CD14-positive monocyte (primary cell): Measurements from ENCODE around the gene CA7. TPM values are rescaled to one million over a fixed set of nuclear protein-coding genes. Genes with fewer than 3 reads are reported as not detected.

Source experiments
- DNase-seq, 3 donors: peaks; one replicate each; pipeline ENCODE4 v3.0.0-alpha.2; 2011 to 2022
- H2AFZ ChIP-seq: 2 replicates; pipeline ENCODE4 v1.6.0; 2012; ENCODE audit warnings: mild to moderate bottlenecking, low read depth, low read length, inconsistent platforms; ENCODE audit not compliant: insufficient read depth, poor library complexity, severe bottlenecking
- H3K27ac ChIP-seq, 2 donors: 1 replicate in 1 of 2; 2 replicates in 1 of 2; pipeline ENCODE4 v1.5.1; 2012 to 2013; ENCODE audit warnings: low read length in 2 of 2, control low read depth in 1 of 2, inconsistent platforms in 1 of 2, low read depth in 1 of 2, mild to moderate bottlenecking in 1 of 2
- H3K27me3 ChIP-seq, 2 donors: one replicate each; pipeline versions ENCODE4 v1.6.0 to v1.6.1; 2011 to 2013; ENCODE audit warnings: low read length in 2 of 2; ENCODE audit not compliant: control insufficient read depth in 2 of 2, insufficient read depth in 2 of 2
- H3K36me3 ChIP-seq, 2 donors: replicated peaks in 1 of 2; 1 replicate in 1 of 2; 2 replicates in 1 of 2; pipeline versions ENCODE4 v1.5.1 to v1.6.1; 2012 to 2013; ENCODE audit warnings: low read length in 2 of 2, control low read depth in 1 of 2, inconsistent platforms in 1 of 2, mild to moderate bottlenecking in 1 of 2; ENCODE audit not compliant: insufficient read depth in 2 of 2, control insufficient read depth in 1 of 2
- H3K4me1 ChIP-seq, 2 donors: 1 replicate in 1 of 2; 2 replicates in 1 of 2; pipeline versions ENCODE4 v1.5.1 to v1.6.1; 2012 to 2013; ENCODE audit warnings: low read length in 2 of 2, control low read depth in 1 of 2, inconsistent platforms in 1 of 2, mild to moderate bottlenecking in 1 of 2, moderate library complexity in 1 of 2; ENCODE audit not compliant: insufficient read depth in 2 of 2, control insufficient read depth in 1 of 2
- H3K4me2 ChIP-seq: replicated peaks from 2 replicates; pipeline ENCODE3; 2012; ENCODE audit warnings: low read length, moderate library complexity, mild to moderate bottlenecking; ENCODE audit not compliant: poor library complexity, severe bottlenecking; ENCODE audit errors: extremely low read depth
- H3K4me3 ChIP-seq, 3 experiments: fragments of 200-600 bp in 1 of 3; sonication (generic) in 1 of 3; replicated peaks in 1 of 3; 1 replicate in 2 of 3; 2 replicates in 1 of 3; pipeline ENCODE4 v1.5.1; 2011 to 2013; ENCODE audit warnings: low read length in 3 of 3, mild to moderate bottlenecking in 3 of 3, control low read depth in 2 of 3, low read depth in 2 of 3, inconsistent platforms in 1 of 3, moderate library complexity in 1 of 3
- H3K79me2 ChIP-seq: 2 replicates; pipeline ENCODE4 v1.6.0; 2012; ENCODE audit warnings: mild to moderate bottlenecking, control low read depth, inconsistent platforms, low read length, moderate library complexity; ENCODE audit not compliant: insufficient read depth
- H3K9ac ChIP-seq: 2 replicates; pipeline ENCODE4 v1.6.0; 2017; ENCODE audit warnings: low read length, mild to moderate bottlenecking; ENCODE audit not compliant: insufficient read depth, poor library complexity, severe bottlenecking
- H3K9me3 ChIP-seq, 2 donors: replicated peaks in 1 of 2; 1 replicate in 1 of 2; 2 replicates in 1 of 2; pipeline versions ENCODE4 v1.5.1 to v1.6.1; 2012 to 2013; ENCODE audit warnings: low read length in 2 of 2, control low read depth in 1 of 2; ENCODE audit not compliant: control insufficient read depth in 1 of 2, insufficient read depth in 1 of 2
- H4K20me1 ChIP-seq: 2 replicates; pipeline ENCODE4 v1.6.0; 2012; ENCODE audit warnings: mild to moderate bottlenecking, low read length, control low read depth, moderate library complexity; ENCODE audit not compliant: insufficient read depth
- H3K27ac Mint-ChIP-seq, 7 donors: one replicate each; pipeline ENCODE4 v1.8.0; 2020; ENCODE audit warnings: mild to moderate bottlenecking in 7 of 7, mixed read lengths in 7 of 7, moderate library complexity in 6 of 7, inconsistent platforms in 2 of 7
- H3K27me3 Mint-ChIP-seq, 3 donors: one replicate each; pipeline ENCODE4 v1.8.0; 2021 to 2022; ENCODE audit warnings: low read depth in 3 of 3, mild to moderate bottlenecking in 3 of 3, mixed read lengths in 3 of 3, moderate library complexity in 3 of 3, inconsistent platforms in 1 of 3
- H3K36me3 Mint-ChIP-seq, 2 donors: one replicate each; pipeline ENCODE4 v1.8.0; 2020; ENCODE audit warnings: mixed read lengths in 2 of 2, inconsistent platforms in 1 of 2, mild to moderate bottlenecking in 1 of 2
- H3K4me1 Mint-ChIP-seq: one replicate; pipeline ENCODE4 v1.8.0; 2020; ENCODE audit warnings: mild to moderate bottlenecking, mixed read lengths
- H3K4me3 Mint-ChIP-seq, 2 donors: one replicate each; pipeline ENCODE4 v1.8.0; 2020; ENCODE audit warnings: mild to moderate bottlenecking in 2 of 2, mixed read lengths in 2 of 2, moderate library complexity in 1 of 2
- H3K9me3 Mint-ChIP-seq, 7 donors: one replicate each; pipeline ENCODE4 v1.8.0; 2020 to 2022; ENCODE audit warnings: mixed read lengths in 7 of 7, mild to moderate bottlenecking in 6 of 7, moderate library complexity in 6 of 7, inconsistent platforms in 2 of 7
- WGBS: methylation state at CpG from one replicate; pipeline ENCODE4 v1.1.5; 2013; ENCODE audit warnings: missing lambda C conversion rate; ENCODE audit not compliant: insufficient coverage; 5-methylcytosine and 5-hydroxymethylcytosine counted together
- intact Hi-C, 2 donors: fragments of 100-400 bp; cut with micrococcal nuclease; formaldehyde crosslinking; loops; one replicate each; pipeline versions ENCODE4 v1.15.0 to v1.15.1; 2023
- polyA plus RNA-seq, 3 donors: library from polyadenylated mRNA; depleted of rRNA in 1 of 3; unstranded in 2 of 3; stranded (reverse) in 1 of 3; fragments of 300-500 nt in 2 of 3; fragments of >200 nt in 1 of 3; fragmentation: Illumina TruSeq in 2 of 3; gene quantifications; 1 replicate in 2 of 3; 2 replicates in 1 of 3; pipeline ENCODE4 v1.2.3, GENCODE V29; 2012 to 2021
- TF ChIP-seq, protein P1 (sequence below): fragments of 200-600 bp; IDR thresholded peaks from one replicate; pipeline ENCODE4 v1.8.0; 2022; ENCODE audit warnings: antibody characterized with exemption, mild to moderate bottlenecking

CA7 gene
- polyA plus RNA-seq, 3 donors = not detected

DNA sequence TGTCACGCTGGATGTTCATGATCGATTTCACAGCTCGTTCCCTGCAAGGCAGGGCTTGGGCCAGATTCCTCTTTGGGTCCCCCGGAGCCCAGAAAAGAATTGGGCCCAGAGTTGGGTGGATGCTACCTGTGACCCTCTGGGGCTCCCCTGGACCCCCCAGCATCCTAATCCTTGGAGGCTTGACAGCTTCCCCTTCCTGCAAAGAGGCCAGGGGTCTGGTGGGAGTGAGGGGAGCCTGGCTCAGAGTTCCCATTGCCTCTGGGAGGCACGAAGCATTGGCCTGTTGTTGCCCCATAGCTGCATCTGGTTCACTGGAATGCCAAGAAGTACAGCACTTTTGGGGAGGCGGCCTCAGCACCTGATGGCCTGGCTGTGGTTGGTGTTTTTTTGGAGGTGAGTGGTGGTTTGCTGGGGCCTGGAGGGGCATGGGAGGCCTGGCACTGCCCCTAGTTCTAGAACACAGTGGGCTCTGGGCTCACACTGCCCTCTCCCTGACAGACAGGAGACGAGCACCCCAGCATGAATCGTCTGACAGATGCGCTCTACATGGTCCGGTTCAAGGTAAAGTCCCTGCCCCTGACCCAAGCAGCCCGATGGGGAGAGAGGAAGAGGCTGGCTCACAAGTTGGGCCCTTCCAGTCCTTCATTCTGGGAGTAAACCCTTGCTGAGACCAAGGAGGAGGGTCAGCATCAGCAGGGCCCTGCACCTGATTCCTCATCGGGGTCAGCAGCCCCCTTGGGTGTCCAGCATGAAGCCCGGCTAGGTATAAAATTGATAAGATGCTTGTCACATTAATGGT is 7.2 kb downstream of the CA7 start:
- Mint-ChIP-seq H3K9me3 (peaks cover 0 to 3% (median 0%) of the 10 kb centered on the region in 7 donors), H3K4me3 (peak overlapping the region in 1 of 2 donors; percentile 64), H3K36me3 (peaks cover 0 to 2% of the 10 kb centered on the region in 2 donors), H3K27me3 (peaks cover 42 to 83% (median 46%) of the 10 kb centered on the region in 3 donors), H3K4me1 (peaks cover 14% of the 10 kb centered on the region), H3K27ac (peak overlapping the region in 1 of 7 donors; percentile 58)
- Histone ChIP-seq H3K4me1 (peaks cover 7 to 11% of the 10 kb centered on the region in 2 donors), H3K36me3 (no peaks in the 10 kb centered on the region), H3K27ac (no peak overlapping the region), H4K20me1 (no peaks in the 10 kb centered on the region), H3K27me3 (peaks cover 4 to 39% of the 10 kb centered on the region in 2 donors), H3K4me3 (no peak overlapping the region), H2AFZ (no peak overlapping the region), H3K79me2 (no peaks in the 10 kb centered on the region), H3K9me3 (no peaks in the 10 kb centered on the region), H3K4me2 (no peak overlapping the region), H3K9ac (no peak overlapping the region)
- DNase-seq = no peak
- WGBS = 97% methylated on average over 12 of the region's 13 CpGs
- TF ChIP-seq, protein P1, sequence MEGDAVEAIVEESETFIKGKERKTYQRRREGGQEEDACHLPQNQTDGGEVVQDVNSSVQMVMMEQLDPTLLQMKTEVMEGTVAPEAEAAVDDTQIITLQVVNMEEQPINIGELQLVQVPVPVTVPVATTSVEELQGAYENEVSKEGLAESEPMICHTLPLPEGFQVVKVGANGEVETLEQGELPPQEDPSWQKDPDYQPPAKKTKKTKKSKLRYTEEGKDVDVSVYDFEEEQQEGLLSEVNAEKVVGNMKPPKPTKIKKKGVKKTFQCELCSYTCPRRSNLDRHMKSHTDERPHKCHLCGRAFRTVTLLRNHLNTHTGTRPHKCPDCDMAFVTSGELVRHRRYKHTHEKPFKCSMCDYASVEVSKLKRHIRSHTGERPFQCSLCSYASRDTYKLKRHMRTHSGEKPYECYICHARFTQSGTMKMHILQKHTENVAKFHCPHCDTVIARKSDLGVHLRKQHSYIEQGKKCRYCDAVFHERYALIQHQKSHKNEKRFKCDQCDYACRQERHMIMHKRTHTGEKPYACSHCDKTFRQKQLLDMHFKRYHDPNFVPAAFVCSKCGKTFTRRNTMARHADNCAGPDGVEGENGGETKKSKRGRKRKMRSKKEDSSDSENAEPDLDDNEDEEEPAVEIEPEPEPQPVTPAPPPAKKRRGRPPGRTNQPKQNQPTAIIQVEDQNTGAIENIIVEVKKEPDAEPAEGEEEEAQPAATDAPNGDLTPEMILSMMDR = no peak
- intact Hi-C loops = no loop called here

GRCh38 chr16:66853261-66854139 is 9.3 kb downstream of the CA7 start:
- no peak overlapping the region for H2AFZ ChIP-seq
- H3K27ac ChIP-seq = no peak overlapping the region
- Mint-ChIP-seq H3K4me3 (peak overlapping the region in 1 of 2 donors; percentile 30), H3K27me3 (peaks cover 33 to 67% (median 33%) of the 10 kb centered on the region in 3 donors), H3K4me1 (peaks cover 14% of the 10 kb centered on the region), H3K9me3 (peaks cover 0 to 3% (median 0%) of the 10 kb centered on the region in 7 donors), H3K36me3 (no peaks in the 10 kb centered on the region), H3K27ac (no peak overlapping the region)
- TF ChIP-seq, protein P1 = no peak
- intact Hi-C loops = no loop called here
- H3K36me3 ChIP-seq = no peaks in the 10 kb centered on the region
- WGBS = 33% methylated on average over 12 of the region's 15 CpGs
- peak in 2 of 3 donors; percentile 18 to 51 for DNase-seq
- H3K9me3 ChIP-seq = no peaks in the 10 kb centered on the region
- H4K20me1 ChIP-seq = no peaks in the 10 kb centered on the region
- H3K79me2 ChIP-seq = no peaks in the 10 kb centered on the region
- H3K4me2 ChIP-seq = no peak overlapping the region
- H3K27me3 ChIP-seq = peaks cover 0 to 31% of the 10 kb centered on the region in 2 donors
- H3K9ac ChIP-seq = no peak overlapping the region
- H3K4me3 ChIP-seq = no peak overlapping the region
- H3K4me1 ChIP-seq = peaks cover 7 to 11% of the 10 kb centered on the region in 2 donors
